GM04504 (cell line): ENCODE results near the gene GOLT1A.

Experiments used
- DNase-seq: peaks from one replicate; pipeline ENCODE4 v3.0.0-alpha.2; 2012; ENCODE audit warnings: low read depth

GOLT1A gene

GRCh38 chr1:204218552-204218951 is 4.8 kb upstream of the GOLT1A start:
- DNase-seq = no peak

DNA sequence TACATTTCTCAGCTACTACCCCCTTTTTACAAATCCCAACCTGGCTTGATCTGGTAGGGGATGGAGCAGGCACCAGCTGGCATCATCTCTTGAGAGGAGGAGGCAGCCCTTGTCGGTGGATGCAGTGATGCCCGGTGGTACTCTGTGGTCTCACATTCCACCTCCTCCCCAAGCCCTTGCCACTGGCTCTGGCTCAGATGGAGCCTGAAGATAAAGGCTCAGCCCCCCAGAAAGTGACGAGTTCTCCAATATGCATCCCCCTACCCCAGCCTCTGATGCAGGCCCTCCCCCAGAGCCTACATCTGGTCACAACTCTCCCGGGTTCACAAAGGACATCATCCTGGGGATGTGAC is 3.8 kb upstream of the GOLT1A start:
- no peak for DNase-seq

- DNase-seq = no peak
These were observed 3.3 kb upstream of the GOLT1A start for GRCh38 chr1:204216880-204217647.

DNA sequence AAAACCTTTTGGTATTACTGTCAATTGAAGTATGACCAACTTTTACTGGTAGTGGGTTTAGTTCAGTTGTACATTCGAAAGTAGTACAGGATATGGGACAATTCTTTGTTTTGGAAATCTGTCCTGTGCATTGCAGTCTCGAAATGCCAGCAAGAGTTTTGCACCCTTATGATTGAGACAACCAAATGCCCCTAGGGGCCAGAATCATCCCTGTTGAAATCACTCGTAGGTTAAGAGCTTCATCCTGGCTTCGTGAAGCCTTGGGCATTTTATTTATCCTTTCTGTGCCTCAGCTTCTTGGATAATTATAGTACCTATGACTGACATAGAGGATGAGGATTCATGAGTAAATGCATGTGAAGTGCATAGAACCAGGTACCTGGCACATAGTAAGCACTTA is 2.4 kb upstream of the GOLT1A start:
- DNase-seq = no peak

GRCh38 chr1:204212715-204213114 is 1.1 kb downstream of the GOLT1A start:
- DNase-seq = no peak

DNA sequence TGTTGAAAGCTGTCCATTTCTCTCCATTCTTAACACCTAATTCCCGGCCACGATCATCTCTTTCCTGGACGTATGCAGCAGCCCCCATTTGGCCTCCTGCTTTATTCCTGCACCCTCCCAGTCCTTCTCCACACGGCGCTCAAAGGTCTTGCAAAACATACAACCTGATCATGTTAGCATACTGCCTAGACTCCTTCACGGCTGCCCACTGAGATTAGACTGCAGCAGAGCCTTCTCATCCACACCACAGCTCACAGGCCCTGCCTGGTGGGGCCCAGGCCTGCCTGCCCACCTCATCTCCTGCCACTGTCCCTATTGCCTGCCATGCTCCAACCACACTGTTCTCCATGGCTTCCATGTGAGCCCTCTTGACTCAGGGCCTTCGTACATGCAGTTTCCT is 2.7 kb downstream of the GOLT1A start:
- no peak for DNase-seq

GRCh38 chr1:204207136-204207616 is 6.6 kb downstream of the GOLT1A start:
- no peak for DNase-seq

DNA sequence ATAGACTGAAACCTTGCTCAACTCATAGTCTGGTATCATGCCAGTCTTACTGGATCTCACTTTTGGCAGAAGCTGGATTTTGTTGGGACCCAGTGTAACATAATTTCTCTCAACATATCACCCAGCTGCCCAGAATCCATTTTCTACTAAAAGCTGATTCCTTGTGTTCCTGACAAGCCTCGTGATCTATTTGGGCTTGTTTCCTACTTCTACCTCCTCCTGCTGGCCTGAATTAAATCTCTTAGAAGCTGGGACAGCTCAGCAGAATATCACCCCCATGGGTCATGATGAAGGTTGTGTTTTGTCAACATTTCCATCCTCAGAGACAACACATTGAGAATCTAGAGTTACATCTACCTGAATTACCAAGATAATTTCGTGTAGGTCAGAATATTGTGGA is 7.7 kb downstream of the GOLT1A start:
- no peak for DNase-seq

GRCh38 chr1:204205486-204205885 is 8.3 kb downstream of the GOLT1A start:
- no peak for DNase-seq

DNA sequence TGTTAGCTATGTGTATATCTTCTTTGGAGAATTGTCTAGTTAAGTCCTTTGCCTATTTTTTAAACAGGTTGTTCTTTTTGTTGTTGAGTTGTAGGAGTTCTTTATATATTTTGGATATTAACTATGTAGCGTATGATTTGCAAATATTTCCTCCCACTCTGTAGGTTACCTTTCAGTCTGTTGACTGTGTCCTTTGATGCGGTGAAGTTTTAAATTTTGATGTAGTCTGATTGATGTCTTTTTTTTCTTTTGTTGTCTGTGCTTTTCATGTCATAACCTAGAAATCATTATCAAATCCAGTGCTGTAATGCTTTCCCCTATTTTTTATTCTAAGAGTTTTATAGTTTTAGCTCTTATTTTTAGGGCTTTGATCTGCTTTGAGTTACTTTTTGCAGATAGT is 8.8 kb downstream of the GOLT1A start:
- DNase-seq = no peak

- no peak for DNase-seq
These were observed 10.5 kb downstream of the GOLT1A start for GRCh38 chr1:204203206-204203767.

DNA sequence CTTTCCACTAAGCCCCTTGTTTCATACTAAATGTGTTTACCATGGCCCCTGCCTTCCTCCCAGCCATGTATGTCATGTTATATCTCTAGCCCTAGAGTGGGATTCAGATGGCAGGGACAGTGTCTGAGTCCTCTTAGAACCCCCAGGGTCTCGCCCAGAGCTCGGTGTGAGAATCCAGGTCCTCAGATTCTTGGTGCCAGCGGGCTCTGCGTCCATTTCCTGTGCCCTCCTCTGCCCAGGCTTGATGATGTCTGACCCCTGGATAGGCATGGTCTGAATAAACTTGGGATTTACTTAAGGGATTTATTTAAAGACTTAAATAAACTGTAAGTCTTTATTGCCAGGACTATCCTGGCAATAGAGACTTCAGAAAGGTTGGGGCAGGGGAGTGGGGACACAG is 11.3 kb downstream of the GOLT1A start:
- DNase-seq = no peak

DNA sequence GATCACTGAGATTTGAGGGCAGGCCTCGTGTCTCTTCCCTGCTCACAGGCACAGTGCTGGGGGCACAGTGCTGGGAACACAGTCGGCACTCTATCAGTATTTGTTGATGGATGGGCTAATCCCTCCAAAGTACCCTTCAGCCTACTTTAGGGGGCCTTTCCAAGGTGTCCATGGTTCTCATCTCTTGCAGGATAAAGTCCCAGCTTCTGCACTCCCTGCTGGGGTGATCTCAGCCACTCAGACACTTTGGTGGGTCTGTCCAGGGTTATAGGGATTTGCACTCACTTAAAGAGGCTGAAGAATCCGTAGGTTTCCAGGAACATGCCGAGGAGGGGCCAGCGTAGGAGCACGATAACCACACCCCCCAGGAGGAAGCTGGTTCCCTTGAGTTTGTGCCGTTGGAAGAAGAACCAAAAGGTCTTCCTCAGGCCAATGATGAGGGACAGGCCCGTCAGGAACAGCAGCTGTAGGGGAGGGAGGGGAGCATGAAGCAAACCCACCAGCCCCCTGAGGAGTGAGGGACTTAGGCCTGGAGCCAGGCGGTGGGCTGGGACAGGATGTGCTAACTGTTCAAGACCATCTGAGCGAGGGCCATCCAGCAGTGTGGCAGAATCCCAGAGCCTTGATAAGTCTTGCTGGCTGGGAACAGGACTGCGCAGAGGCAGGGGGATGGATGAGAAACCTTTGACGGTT is 12.3 kb downstream of the GOLT1A start:
- no peak for DNase-seq

GRCh38 chr1:204199579-204199978 is 14.2 kb downstream of the GOLT1A start:
- DNase-seq = no peak

DNA sequence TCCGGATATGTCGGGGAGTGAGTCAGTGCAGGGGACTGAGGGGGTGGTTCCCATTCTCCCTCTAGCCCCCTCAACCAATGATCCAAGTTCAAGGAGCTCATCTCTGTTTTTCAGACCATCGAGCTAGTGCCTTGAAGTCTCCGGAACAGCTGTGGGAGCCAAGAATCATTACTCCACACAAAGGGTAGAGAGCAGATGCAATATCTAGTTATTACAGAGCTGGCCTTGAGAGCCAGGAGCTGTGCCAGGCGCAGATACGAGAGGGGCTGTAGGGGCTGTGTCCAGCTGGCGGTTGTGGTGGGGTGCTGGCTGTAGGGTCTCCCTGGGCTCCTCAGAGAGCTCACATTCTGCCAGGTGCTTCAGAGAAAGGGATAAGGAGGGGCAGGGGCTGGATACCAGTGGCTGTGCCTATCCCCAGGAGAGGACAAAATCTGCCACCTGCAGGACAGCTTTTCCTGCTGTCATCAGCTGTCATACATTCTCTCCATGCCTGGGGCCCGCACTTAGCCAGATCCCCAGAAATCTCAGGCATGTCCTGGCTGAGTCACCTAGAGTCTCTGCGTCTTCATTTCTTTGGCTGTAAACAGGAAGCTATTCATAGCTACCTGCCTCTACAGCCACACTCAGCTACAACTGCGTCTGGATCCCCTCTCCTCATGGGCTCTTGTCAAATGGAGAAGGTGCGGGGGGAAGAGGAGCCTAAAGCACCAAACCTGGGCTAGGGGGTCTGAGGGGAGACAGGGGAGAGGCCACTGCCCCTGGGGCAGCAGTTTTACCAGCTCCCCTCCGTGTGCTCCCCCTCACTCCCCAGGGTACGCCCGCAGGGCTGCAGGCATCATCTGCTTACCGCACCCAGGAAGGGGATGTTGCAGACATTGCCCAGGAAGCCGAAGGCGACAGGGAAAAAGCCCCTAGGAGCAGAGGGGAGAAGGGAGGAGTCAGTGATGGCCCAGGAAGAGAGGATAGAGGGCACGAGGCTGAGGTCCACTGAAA is 15.1 kb downstream of the GOLT1A start:
- DNase-seq = peak; percentile 42

DNA sequence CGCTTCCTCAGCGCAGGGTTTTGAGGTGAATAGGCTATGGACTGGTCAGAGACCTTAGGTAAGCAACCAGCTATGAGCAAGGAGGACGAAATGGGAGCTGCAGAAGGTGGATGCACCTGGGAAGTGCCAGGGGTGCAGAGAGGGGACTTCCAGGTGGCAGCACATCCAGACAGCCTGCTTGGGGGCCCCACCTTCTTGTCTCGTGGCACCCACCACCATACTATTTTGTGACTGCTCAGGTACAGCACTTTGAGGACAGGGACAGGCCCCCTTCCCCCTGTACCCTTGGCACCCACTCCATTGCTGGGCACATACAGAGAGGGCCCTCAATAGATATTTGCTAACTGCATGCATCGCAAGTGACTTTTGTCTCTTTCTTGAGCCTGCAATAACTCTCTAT is 16.7 kb downstream of the GOLT1A start:
- DNase-seq = no peak

DNA sequence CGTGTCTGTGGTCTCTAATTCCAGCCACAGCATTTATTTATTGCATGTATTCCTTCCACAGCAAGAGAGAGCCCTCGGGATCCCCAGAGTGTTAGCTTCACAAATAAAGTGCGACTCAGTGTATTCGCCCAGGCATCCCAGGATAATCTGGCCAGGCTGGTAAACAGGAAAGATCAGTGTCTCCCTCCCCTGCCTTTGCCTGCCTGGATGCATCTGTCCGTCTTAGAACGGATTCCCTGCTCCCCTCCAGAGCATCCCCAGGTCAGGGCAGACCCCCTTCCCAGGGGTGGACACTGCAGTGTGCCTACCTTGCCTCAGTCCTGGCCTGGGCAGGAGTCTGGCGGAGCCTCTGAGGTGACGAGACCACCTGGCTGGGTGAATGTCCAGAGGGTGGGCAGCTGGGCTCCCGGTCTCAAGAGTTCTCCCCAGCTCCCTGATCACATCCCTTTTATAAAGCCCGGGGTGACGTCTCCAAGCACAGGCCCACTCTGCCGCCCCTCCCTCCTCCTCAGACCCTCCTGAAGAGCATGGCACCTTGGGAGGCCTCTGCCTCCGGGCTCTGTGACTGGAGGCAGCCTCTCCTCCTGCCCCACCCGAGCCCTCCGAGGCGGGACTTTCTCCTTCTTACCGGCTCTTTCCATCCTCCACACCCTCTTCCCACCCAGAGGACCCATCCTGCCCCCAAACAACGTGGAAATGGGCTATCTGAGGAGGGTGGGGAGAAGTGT is 17.6 kb downstream of the GOLT1A start, which contains the start of gene KISS1:
KISS1 (minus strand) TSS at position 424 of the 728 bp plus-strand sequence. CDS start 3,615 bp downstream, outside the sequence.
- no peak for DNase-seq

- no peak for DNase-seq
These were observed 19.0 kb downstream of the GOLT1A start for GRCh38 chr1:204194771-204195170.

DNA sequence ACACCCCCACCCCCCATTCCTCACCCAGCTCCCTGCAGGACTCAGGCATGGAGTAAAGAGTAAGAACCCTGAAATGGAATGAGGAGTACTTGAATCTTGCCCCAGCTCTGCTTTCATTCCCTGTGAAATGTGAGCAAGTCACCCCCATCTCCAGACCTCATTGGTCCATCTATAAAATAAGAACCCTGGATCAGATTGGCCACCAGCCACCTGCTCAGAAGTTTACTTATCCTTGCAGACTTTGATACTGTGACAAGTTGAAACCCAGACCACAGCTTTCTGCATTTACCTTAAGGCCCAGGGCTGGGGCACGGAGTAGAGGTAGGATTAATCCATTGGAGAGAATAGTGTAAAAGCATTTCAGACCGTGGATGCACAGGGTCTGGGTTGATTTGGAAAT is 19.7 kb downstream of the GOLT1A start:
- DNase-seq = no peak

DNA sequence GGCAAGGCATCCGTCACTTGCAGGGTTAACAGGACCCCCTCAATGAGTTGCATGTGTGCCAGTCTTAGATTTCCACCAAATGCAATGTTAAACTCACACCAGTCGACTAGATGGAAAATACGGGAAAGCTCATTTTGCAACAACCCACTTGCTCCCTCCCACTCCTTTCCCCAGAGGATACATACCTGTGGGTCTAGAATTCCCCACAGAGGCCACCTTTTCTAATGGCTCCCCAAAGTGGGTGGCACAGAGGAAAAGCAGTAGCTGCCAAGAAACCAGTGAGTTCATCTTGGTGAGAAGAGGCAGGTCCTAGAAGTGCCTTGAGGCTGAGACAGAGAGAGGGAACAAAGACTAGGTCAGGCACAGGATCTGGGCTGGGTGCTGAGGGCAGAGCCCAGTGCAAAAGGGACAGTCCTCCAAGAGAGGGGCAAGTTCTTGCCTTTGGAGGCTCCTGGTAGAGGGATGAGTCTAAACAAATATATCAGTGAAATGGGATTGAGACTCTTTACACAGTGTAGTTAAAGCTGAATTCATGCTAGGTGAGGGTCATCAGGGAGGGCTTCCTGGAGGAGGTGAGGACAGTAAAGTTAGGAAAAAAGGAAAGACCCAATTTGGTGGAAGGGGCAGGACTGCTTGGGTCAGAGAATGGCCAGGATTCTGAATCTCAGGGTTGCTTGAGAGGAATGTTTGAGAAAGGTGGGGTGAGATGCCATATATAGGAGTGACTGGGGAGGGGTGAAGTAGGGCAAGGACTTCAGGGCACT is 21.0 kb downstream of the GOLT1A start:
- no peak for DNase-seq

- DNase-seq = no peak
These were observed 21.7 kb downstream of the GOLT1A start for GRCh38 chr1:204192046-204192445.
